T47D (cell line): ENCODE data around the gene INS.
A peak's percentile ranks its signal among the peaks of the same experiment; 100 is the strongest.

Source experiments
- DNase-seq, 2 experiments: peaks; one replicate each; pipeline versions ENCODE4 v3.0.0 to v3.0.0-alpha.2; 2011 to 2012; ENCODE audit warnings: low read depth in 1 of 2, low spot score in 1 of 2
- JUND ChIP-seq: IDR thresholded peaks from 2 replicates; pipeline ENCODE4 v1.6.1; 2012; ENCODE audit warnings: low read depth
- in situ Hi-C: cut with HindIII; loops from 2 replicates; pipeline ENCODE4 v1.10.0; 2016; ENCODE audit warnings: low sequenced_read_pairs, low pct_unique_long_range_greater_than_20kb

INS gene

GRCh38 chr11:2164081-2164480 is 3.1 kb upstream of the INS start:
- DNase-seq: no peak
- in situ Hi-C loops: no loop called here
- no peak for TF ChIP-seq JUND

DNA sequence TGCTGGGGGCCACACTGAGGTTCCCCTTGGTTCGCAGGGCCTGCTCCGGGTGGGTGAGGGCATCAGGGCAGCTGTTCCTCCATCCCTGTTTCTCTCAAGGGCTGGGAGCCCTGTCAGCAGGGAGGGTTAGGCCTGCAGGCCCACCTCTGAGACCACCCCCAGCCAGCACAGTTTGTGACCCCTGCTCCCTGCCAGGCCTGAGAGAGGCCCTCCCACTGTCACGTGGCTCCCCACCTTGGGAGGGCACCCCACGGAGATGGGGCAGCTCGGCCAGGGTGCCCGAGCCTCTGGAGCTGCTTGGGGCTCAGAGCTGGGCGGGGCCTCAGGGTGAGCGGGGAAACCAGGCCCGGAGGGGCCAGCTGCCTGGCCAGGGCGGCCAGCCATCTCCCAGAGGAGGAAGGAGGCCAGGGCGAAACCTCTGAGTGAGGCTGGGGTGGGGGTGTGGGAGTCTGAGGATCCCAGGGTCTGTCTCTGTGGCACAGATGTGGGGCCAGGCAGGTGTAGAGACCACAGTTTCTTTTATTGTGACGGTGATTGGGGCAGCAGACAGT is 2.5 kb upstream of the INS start:
- no peak for DNase-seq
- no peak for TF ChIP-seq JUND
- in situ Hi-C loops: no loop called here

GRCh38 chr11:2159536-2160413 is 1.2 kb downstream of the INS start:
- no peak for TF ChIP-seq JUND
- in situ Hi-C loops: no loop called here
- no peak for DNase-seq

DNA sequence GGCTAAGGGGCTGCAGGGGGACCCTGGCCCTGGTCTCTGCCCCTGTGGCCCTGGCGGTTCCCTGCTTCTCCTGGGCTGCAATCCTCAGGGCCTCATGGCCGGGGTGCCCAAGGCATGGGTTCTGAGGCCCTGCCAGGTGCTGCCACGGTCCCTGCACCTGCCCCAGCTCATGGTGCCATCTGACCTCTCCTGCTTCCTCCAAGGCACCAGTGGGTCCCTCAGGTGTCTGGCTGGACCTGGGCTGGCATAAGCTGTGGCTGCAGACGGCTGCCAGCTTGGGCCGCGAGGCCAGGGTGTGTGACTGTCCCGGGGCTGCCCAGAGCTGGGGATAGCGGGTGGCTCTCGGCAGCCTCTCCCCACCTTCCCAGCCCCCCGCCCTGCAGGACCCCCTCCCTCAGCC is 2.0 kb downstream of the INS start:
- no peak for DNase-seq
- in situ Hi-C loops: no loop called here
- TF ChIP-seq JUND: no peak

- no peak for TF ChIP-seq JUND
- DNase-seq: no peak
- in situ Hi-C loops: no loop called here
These were observed 2.7 kb downstream of the INS start for GRCh38 chr11:2158296-2158737.

- in situ Hi-C loops: no loop called here
- no peak for TF ChIP-seq JUND
- no peak for DNase-seq
These were observed 3.5 kb downstream of the INS start for GRCh38 chr11:2157294-2158040.

GRCh38 chr11:2156416-2157182 is 4.4 kb downstream of the INS start:
- in situ Hi-C loops: no loop called here
- peak; percentile 79 to 86 for DNase-seq
- TF ChIP-seq JUND: no peak

DNA sequence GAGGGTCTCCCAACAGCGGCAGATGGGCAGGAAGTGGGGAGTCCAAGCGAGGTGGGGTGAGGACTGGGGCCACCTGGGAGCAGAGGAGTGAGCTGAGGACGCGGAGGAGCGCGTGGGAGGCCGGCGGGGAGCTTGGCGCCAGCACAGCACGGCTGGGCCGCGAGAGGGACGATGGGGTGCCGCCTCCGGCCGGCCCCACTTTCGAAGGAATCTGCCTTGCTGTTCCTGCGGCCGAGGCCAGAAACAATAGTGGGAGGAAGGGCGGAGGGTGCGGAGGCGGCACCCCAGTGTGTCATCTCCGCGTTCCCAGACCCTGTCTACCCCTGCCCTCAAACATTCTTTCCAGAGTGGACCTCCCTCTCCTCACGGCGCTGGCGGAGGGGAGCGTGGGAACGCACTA is 5.5 kb downstream of the INS start:
- in situ Hi-C loops: no loop called here
- no peak for DNase-seq
- TF ChIP-seq JUND: no peak

GRCh38 chr11:2154889-2155288 is 6.1 kb downstream of the INS start:
- no peak for TF ChIP-seq JUND
- DNase-seq: no peak
- in situ Hi-C loops: no loop called here

DNA sequence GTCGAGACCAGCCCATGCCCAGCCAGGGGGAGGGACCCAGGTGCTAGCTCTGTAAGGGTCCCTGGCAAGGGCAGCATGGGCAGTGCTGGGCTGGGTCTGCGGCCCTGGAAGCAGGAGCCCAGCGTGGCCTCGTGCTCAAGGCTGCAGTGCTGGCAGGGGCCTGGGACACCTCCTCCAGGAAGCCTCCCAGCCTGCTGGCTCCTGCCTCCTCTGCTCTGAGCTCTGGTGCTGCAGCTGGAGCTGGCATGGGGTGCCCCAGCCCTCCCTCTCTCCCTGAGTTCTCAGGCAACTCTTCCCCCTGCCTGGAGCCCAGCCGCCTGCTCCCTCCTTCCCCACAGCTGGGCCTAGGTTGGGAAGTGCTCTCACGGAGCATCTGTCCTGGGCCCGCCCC is 6.8 kb downstream of the INS start:
- TF ChIP-seq JUND: no peak
- in situ Hi-C loops: no loop called here
- DNase-seq: no peak

DNA sequence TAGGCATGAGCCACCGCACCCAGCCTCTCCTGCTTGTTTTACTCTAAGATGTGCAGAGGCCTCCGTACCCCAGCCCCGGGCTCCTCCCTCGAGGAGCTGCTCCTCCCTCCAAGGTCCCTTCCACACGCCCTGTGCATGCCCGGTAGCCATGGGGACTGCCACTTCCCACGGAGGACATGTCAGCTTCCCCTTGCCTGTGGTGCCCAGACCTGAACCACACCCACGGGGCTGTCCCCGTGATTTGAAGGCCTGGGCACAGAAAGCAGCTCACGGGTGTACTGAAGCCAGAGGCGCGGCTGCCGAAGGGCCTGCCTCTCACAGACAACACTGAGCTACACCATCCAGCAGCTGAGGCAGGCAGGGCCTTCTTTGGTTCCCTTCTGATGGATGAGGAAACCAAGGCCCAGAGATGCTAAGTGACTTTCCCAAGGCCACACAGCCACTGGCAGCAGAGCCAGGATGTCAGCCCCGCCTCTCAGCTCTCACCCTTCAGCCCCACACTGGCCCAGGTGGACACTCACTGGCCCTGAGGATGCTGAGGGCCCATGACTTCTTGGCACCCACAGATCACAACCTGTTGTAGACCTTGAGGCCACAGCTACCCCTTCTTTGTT is 7.3 kb downstream of the INS start:
- in situ Hi-C loops: no loop called here
- no peak for DNase-seq
- no peak for TF ChIP-seq JUND
